T-helper 1 cell (primary cell): ENCODE results near the gene PLCG2.
"Not testable (repeated sequence)": the region's sequence is repeated elsewhere in the genome, so short reads cannot be mapped to it uniquely, and the experiment has no call there.

Source experiments
- DNase-seq, 5 donors: peaks; one replicate each; pipeline ENCODE4 v3.0.0-alpha.2; 2012 to 2020

PLCG2 gene

GRCh38 chr16:81790830-81791435, 11.8 kb downstream of the PLCG2 start:
- no peak for DNase-seq

DNA sequence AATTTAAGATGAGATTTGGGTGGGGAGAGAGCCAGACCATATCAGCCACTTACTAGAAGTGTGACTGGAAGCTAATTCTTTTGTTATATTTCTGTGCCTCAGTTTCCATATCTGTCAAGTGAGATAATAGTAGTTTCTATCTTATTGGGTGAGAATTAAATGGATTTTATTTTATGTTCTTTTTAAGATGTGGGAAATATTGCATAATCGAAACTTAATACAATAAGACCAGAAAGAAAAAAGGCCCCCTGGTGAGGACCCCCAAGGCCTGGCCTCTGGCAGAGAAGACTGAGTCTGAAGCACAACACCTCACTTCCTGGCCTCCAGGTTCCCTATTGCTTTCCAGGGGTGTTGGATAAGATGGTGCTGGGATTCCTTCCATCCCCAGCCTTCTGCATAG, 13.7 kb downstream of the PLCG2 start:
- DNase-seq = no peak

DNA sequence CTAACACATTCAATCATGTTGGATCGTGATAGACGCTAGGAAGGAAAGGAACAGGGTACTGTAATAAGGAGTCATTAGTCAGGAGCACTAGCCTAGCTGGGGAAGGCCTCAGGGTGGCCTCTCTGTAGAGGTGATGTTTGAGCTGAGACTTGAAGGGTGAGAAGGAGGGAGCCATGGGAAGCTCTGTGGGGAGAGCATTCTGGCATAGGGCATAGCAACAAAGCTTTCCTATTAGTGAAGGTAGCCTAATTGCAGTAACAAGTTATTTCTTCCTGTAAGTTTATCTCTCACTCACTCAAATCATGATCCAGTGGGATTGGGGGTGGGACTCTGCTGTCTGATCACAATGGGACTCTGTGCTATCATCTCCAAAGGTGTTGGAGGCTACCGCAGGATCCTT, 16.1 kb downstream of the PLCG2 start:
- no peak for DNase-seq

DNA sequence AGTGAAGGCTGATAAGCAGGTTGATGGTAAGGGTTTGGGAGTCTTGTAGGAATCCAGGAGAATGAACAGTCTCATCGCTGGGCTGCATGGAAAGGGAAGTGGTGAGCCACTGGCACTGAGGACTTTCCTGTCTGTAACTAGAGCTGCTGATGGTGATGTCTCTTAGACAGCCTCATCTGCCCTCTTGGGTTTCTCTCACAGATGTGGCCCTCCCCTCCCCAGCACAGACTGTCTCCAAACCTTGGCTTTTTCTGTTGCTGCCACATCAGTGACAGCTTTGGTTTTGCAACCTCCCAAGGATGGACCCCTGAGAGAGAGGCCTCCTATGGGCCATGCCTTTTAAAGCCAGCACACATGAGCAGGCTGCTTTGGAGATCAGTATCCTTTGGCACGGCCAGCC, 16.9 kb downstream of the PLCG2 start:
- DNase-seq = no peak

- no peak for DNase-seq
Observed at GRCh38 chr16:81796583-81797346, 17.7 kb downstream of the PLCG2 start.

- DNase-seq = peak in 1 of 5 donors; percentile 30
Observed at GRCh38 chr16:81797443-81797842, 18.4 kb downstream of the PLCG2 start.

- peak in 1 of 5 donors; percentile 79 for DNase-seq
Observed at GRCh38 chr16:81798311-81799137, 19.4 kb downstream of the PLCG2 start.

DNA sequence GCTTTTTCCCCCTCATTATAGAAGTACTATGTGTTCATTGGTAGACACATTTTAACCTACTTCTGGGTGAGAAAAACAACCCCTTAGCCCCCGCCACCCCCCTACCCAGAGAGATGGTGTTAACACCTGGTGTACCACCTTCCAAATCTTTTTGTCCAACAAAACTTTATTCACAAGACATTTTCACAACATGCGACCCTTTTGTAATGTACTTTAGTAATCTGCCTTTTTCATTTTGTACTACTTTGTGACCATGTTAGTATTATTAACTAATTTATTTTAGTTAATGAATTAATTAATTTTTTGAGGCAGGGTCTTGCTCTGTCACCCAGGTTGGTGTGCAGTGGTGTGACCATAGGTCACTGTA, 20.0 kb downstream of the PLCG2 start:
- DNase-seq = no peak

DNA sequence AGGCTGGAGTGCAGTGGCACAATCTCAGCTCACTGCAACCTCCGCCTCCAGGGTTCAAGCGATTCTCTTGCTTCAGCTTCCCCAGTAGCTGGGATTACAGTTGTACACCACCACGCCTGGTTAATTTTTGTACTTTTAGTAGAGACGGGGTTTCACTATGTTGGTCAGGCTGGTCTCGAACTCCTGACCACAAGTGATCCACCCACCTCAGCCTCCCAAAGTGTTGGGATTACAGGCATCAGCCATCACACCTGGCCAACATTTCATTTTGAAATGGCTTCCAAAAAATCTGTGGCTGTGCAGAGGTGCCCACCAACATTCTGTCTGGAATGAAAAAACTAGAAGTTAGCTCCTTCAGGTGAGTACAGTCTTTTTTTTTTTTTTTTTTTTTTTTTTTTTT, 22.6 kb downstream of the PLCG2 start:
- not testable (repeated sequence) for DNase-seq

DNA sequence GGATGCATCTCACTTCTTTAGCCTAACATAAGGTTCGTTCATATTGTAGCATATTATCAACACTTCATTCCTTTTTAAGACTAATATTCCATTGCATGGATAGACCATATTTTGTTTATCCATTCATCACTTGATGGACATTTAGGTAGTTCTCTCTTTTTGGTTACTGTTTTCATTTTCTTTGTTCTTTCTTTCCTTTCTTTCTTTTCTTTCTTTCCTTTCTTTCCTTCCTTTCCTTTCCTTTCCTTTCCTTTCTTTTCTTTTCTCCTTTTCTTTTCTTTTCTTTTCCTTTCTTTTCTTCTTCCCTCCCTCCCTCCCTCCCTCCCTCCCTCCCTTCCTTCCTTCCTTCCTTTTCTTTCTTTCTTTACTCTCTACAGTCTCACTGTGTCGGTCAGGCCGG, 24.2 kb downstream of the PLCG2 start:
- DNase-seq = no peak

DNA sequence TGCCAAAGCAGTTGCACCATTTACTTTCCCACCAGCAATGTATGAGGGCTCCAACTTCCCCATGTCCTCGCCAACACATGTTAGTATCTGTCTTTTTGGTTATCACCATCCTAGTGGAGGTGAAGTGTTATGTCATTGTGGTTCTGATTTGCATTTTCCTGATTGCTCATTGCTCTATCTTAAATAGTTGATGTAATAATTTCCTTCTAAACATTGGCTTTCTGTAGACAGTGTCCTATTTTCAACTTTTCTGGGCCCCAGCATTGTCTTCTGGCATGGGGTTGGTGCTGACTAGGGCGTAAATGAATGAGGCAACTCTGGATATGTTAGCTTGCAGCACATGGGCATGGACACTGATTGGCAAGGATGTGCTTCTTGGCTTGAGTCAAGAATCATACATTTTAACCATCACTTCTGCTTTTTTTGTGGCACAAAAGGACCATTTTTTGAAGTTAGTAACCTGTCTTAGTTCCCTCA, 25.1 kb downstream of the PLCG2 start:
- DNase-seq = no peak

DNA sequence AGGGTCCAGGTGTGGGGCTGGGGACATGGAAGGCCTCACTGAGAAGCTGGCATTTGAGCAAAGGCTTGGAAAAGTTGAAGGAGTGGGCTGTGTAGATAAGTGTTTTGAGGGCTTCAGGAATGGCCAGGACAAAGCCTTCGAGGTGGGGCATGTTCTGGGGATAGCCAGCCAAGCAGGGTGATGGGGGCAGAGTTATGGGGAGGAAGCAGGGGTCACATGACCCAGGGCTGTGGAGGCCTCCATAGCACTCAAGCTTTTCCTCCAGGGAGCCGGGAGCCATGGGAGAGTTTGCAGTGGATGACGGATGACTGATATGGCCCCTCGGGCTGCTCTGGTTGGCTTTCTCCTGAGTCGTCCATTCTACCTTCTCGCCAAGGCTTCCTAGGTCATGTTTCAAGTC, 27.6 kb downstream of the PLCG2 start:
- no peak for DNase-seq

DNA sequence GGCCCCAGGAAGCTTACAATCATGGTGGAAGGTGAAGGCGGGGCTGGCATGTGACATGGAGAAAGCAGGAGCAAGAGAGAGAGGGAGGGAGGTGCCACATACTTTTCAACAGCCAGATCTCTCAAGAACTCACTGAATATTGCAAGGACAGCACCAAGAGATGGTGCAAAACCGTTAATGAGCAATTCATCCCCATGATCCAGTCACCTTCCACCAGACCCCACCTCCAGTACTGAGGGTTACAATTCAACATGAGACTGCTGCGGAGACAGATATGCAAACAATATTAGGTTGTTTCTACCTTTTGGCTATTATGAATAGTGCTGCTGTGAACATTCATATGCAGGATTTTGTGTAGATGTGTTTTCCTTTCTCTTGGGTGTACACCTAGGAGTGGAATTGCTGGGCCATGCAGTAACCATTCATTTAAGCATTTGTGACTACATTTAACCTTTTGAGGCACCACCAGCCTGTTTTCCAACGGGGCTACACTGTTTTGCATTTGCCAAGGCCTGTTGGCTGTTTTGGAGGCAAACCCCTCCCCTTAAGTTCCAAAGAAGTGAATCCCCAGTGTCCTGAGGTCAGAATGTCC, 28.8 kb downstream of the PLCG2 start:
- DNase-seq = no peak

DNA sequence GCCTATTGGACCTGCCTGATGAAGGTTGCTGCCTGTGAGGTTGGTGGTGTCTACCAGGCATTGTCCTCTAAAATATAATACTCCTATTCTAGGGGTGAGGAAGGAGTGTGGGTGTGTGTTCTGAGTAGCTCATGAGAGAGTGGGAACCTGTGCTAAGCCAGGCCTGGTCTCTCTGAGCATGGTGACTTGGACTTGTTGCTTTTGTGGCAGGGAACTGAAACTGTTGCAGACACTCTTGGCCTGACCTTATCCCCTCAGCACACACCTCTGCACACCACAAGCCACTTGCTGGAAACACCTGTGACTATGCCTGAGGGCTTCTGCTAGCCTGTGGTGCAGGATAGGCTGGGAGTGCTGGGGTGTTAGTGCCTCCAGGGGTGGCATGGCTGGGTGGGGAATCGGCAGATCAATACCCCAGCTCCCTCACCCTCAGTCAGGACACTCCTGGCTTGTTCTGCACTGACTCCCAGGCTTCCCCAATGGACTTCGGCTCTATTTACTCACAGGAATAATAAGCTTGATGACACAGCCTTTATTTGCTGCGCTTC, 29.9 kb downstream of the PLCG2 start:
- peak in 1 of 5 donors; percentile 29 for DNase-seq

DNA sequence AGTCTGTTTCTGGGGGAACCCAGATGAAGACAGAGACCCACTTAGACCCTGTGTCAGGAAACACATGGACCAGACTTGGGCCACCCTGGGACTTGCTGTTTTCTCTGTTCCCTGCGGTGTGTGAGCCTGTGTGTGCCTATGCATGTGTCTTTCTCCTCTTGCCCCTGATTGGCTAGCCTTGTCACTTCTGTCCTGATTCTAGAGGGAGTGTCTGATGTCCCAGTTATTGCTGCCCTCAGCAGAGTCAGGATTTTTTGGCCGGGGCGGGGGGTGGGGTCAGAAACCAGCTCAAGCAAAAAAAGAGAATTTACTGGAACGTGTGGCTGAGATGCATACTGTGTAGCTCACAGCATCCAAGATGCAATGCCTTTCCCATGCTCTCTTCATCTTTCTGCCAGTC, 30.5 kb downstream of the PLCG2 start:
- no peak for DNase-seq

GRCh38 chr16:81810361-81810760, 31.3 kb downstream of the PLCG2 start:
- no peak for DNase-seq

- DNase-seq = no peak
Observed at GRCh38 chr16:81810894-81811538, 31.9 kb downstream of the PLCG2 start.

GRCh38 chr16:81813648-81814047, 34.6 kb downstream of the PLCG2 start:
- no peak for DNase-seq

DNA sequence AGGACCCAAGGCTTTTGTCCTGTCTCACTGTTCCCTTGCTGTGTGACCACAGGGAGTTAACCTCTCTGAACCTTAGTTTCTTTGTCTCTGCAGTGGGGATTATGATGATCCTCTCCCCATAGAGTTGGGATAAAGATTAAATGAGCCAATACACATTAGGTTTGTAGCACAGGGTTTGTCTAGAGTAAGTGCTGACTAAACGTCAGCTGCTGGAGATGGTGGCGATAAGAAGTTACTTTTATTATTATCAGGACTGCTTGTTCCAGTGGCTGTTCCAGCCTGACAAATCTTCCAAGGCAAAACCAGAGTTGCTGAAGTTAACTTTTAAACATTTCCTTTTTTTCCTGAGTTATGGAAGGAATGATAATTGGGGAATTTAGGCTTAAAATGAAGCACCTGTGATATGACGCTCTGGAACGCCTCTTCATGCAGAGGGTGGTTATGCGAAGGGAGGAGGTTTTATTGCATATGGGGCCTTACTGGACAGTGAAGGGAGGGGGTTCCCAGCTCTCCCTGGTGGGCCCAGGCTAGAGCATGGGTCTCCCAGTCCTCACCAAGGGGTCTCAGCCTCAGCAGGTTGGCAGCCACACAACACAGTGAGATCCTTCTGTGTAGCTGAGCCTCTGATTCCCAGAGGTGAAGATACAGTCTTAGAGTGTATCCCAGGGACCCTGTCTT, 35.8 kb downstream of the PLCG2 start:
- no peak for DNase-seq

GRCh38 chr16:81815429-81815766, 36.3 kb downstream of the PLCG2 start:
- no peak for DNase-seq

- DNase-seq = no peak
Observed at GRCh38 chr16:81816351-81816750, 37.3 kb downstream of the PLCG2 start.

GRCh38 chr16:81816793-81817210, 37.7 kb downstream of the PLCG2 start:
- DNase-seq = no peak
